HepG2 (cell line): ENCODE measurements around the gene CCNL1. TPM values are rescaled to one million over a fixed set of nuclear protein-coding genes. Genes with fewer than 3 reads are reported as not detected.

ENCODE experiments used
- ATAC-seq: fragments of 200-7000 bp; cut with Tn5 transposase; 3 replicates; pipeline ENCODE4 v1.9.1; 2020; ENCODE audit warnings: mild to moderate bottlenecking, moderate library complexity
- BruUV-seq: library from RNA; stranded (reverse); fragments of 400-500 nt; replicated peaks from 2 replicates; lab custom pipeline; 2021; lab: Mats Ljungman, UMichigan
- CTCF ChIA-PET: fragments of 300-600 bp; formaldehyde crosslinking; extraction: SDS; loops from one replicate; lab custom pipeline; 2021; ENCODE audit warnings: low total read pairs, inconsistent platforms, low intra/inter-chr PET ratio; lab: Yijun Ruan, JAX
- POLR2A ChIA-PET: fragments of 350-600 bp; sonication (Branson Sonifier 250); formaldehyde crosslinking; loops from one replicate; lab custom pipeline; 2020; ENCODE audit warnings: antibody characterized with exemption, inconsistent platforms; lab: Yijun Ruan, JAX
- DNase-seq: peaks from one replicate; pipeline ENCODE4 v3.0.0-alpha.2; 2015; ENCODE audit warnings: low spot score
- FAIRE-seq: peaks from 3 replicates; lab custom pipeline; 2011; peaks lifted over from hg19 to GRCh38; lab: Jason Lieb, UNC
- H2AFZ ChIP-seq: one replicate; pipeline ENCODE4 v1.6.1; 2011; ENCODE audit warnings: low read length, inconsistent platforms
- H3K27ac ChIP-seq: fragments of 300-600 bp; 3 replicates; pipeline ENCODE4 v1.8.0; 2011; ENCODE audit warnings: mixed run types, mild to moderate bottlenecking, mixed read lengths, low read length, inconsistent platforms; ENCODE audit not compliant: insufficient read depth; ENCODE audit errors: extremely low read length
- H3K27me3 ChIP-seq, 2 experiments: fragments of 200-600 bp in 1 of 2; 2 replicates in 1 of 2; 3 replicates in 1 of 2; pipeline versions ENCODE4 v1.6.0 to v1.8.0; 2011; ENCODE audit warnings: low read length in 2 of 2, mild to moderate bottlenecking in 2 of 2, moderate library complexity in 2 of 2, inconsistent platforms in 1 of 2; ENCODE audit not compliant: insufficient read depth in 2 of 2, control insufficient read depth in 1 of 2
- H3K36me3 ChIP-seq, 2 experiments: fragments of 200-600 bp in 1 of 2; replicated peaks in 1 of 2; 2 replicates in 1 of 2; 3 replicates in 1 of 2; pipeline versions ENCODE4 v1.5.1 to v1.8.0; 2011; ENCODE audit warnings: low read length in 2 of 2, inconsistent platforms in 1 of 2; ENCODE audit not compliant: insufficient read depth in 2 of 2, control insufficient read depth in 1 of 2
- H3K4me1 ChIP-seq: 2 replicates; pipeline ENCODE4 v1.5.1; 2012; ENCODE audit warnings: low read length, inconsistent platforms; ENCODE audit not compliant: insufficient read depth
- H3K4me2 ChIP-seq: 2 replicates; pipeline ENCODE4 v1.6.0; 2011; ENCODE audit warnings: low read depth, low read length, inconsistent platforms
- H3K4me3 ChIP-seq, 3 experiments: fragments of 200-600 bp in 1 of 3; sonication (generic), shearing (Covaris generic) in 1 of 3; replicated peaks in 1 of 3; 2 replicates each; pipeline ENCODE4 v1.5.1; 2011 to 2016; ENCODE audit warnings: low read length in 3 of 3, inconsistent platforms in 2 of 3, low read depth in 2 of 3, mild to moderate bottlenecking in 2 of 3, control low read depth in 1 of 3, mixed read lengths in 1 of 3; ENCODE audit not compliant: insufficient read depth in 1 of 3
- H3K79me2 ChIP-seq: one replicate; pipeline ENCODE4 v1.6.1; 2011; ENCODE audit warnings: low read length, inconsistent platforms; ENCODE audit not compliant: insufficient read depth
- H3K9ac ChIP-seq: 2 replicates; pipeline ENCODE4 v1.6.0; 2011; ENCODE audit warnings: mild to moderate bottlenecking, low read depth, low read length, inconsistent platforms; ENCODE audit not compliant: insufficient read depth
- H3K9me3 ChIP-seq: 2 replicates; pipeline ENCODE4 v1.5.1; 2012; ENCODE audit warnings: mild to moderate bottlenecking, low read length
- H4K20me1 ChIP-seq: 2 replicates; pipeline ENCODE4 v1.6.0; 2011; ENCODE audit warnings: inconsistent platforms, mild to moderate bottlenecking, low read length, moderate library complexity; ENCODE audit not compliant: insufficient read depth
- ELF1 ChIP-seq: sonication (generic); formaldehyde crosslinking; IDR thresholded peaks from 2 replicates; pipeline ENCODE4 v1.4.0; 2020; ENCODE audit warnings: missing genetic modification reagents
- HCFC1 ChIP-seq: fragments of 150-350 bp; IDR thresholded peaks from 2 replicates; pipeline ENCODE4 v1.6.1; 2014; ENCODE audit warnings: low read depth, low read length
- NCOA5 ChIP-seq: sonication (generic); formaldehyde crosslinking; IDR thresholded peaks from 2 replicates; pipeline ENCODE4 v1.4.0; 2020; ENCODE audit warnings: missing genetic modification reagents
- NFIC ChIP-seq: IDR thresholded peaks from 2 replicates; pipeline ENCODE4 v1.6.1; 2012; ENCODE audit warnings: mild to moderate bottlenecking, low read length, inconsistent platforms
- TEAD2 ChIP-seq: sonication (generic); formaldehyde crosslinking; IDR thresholded peaks from 2 replicates; pipeline ENCODE4 v1.9.0; 2021; ENCODE audit warnings: missing genetic modification reagents
- ZFP41 ChIP-seq: sonication (generic); formaldehyde crosslinking; IDR thresholded peaks from 2 replicates; pipeline ENCODE4 v1.4.0; 2020; ENCODE audit warnings: mild to moderate bottlenecking, missing genetic modification reagents, borderline replicate concordance
- ZMAT3 ChIP-seq: sonication (generic); formaldehyde crosslinking; conservative IDR thresholded peaks from 2 replicates; pipeline ENCODE4 v1.7.0; 2021; ENCODE audit warnings: missing genetic modification reagents
- ZNF180 ChIP-seq: sonication (generic); formaldehyde crosslinking; IDR thresholded peaks from 2 replicates; pipeline ENCODE4 v1.4.0; 2020; ENCODE audit warnings: low read depth, missing genetic modification reagents, borderline replicate concordance
- ZNF660 ChIP-seq: sonication (generic); formaldehyde crosslinking; IDR thresholded peaks from 2 replicates; pipeline ENCODE4 v1.5.1; 2020; ENCODE audit warnings: mild to moderate bottlenecking, low read depth, missing genetic modification reagents, borderline replicate concordance
- ZNF782 ChIP-seq: sonication (generic); formaldehyde crosslinking; IDR thresholded peaks from 2 replicates; pipeline ENCODE4 v1.4.0; 2020; ENCODE audit warnings: missing genetic modification reagents, mild to moderate bottlenecking, borderline replicate concordance
- ZSCAN30 ChIP-seq: sonication (generic); formaldehyde crosslinking; IDR thresholded peaks from 2 replicates; pipeline ENCODE4 v1.5.0; 2020; ENCODE audit warnings: mild to moderate bottlenecking, missing genetic modification reagents
- WGBS: methylation state at CpG from one replicate; pipeline ENCODE4 v1.1.6; 2017; ENCODE audit warnings: low lambda C conversion rate; 5-methylcytosine and 5-hydroxymethylcytosine counted together
- in situ Hi-C: cut with HindIII; loops from 2 replicates; pipeline ENCODE4 v1.10.0; 2017; ENCODE audit warnings: low pct_unique_long_range_greater_than_20kb; ENCODE audit not compliant: extremely low pct_ligation_motif_present
- intact Hi-C: fragments of 100-400 bp; cut with micrococcal nuclease; formaldehyde crosslinking; loops from one replicate; pipeline ENCODE4 v1.10.0; 2022; ENCODE audit not compliant: unreplicated experiment
- polyA plus RNA-seq, 8 experiments: library from polyadenylated mRNA; depleted of rRNA in 3 of 8; stranded (reverse) in 7 of 8; unstranded in 1 of 8; fragments of >200 nt; fragmentation: Illumina TruSeq in 4 of 8; extraction: Trizol in 4 of 8; gene quantifications; 2 replicates each; pipeline versions ENCODE4 v1.2.1 to v1.2.3, GENCODE V29; 2011 to 2016; ENCODE audit warnings: low read depth in 4 of 8, missing spikeins in 1 of 8, mixed read lengths in 1 of 8; ENCODE audit not compliant: insufficient read depth in 1 of 8
- total RNA-seq, 5 experiments: library from RNA; depleted of rRNA; stranded (reverse); fragments of >200 nt; fragmentation: Illumina TruSeq; extraction: Trizol; gene quantifications; 2 replicates each; pipeline ENCODE4 v1.2.3, GENCODE V29; 2016; ENCODE audit warnings: low read depth in 1 of 5
- TF ChIP-seq, protein P1 (sequence below): sonication (generic); formaldehyde crosslinking; IDR thresholded peaks from 2 replicates; pipeline ENCODE4 v1.4.0; 2020; ENCODE audit warnings: missing genetic modification reagents
- TF ChIP-seq, protein P2 (sequence below): sonication (generic); formaldehyde crosslinking; IDR thresholded peaks from 2 replicates; pipeline ENCODE4 v1.5.0; 2020; ENCODE audit warnings: mild to moderate bottlenecking, missing genetic modification reagents

The CCNL1 gene
- total and polyA plus RNA-seq, 2 of the 13 experiments (the other 11 are each of a cell fraction or from before 2014, with no cell fraction given), result 151 to 303 TPM

- BruUV-seq, result no TSS peak
- 90% methylated on average over 4 of the region's 4 CpGs for WGBS
- no peak for FAIRE-seq
- no peaks in the 10 kb centered on the region for H3K9me3 ChIP-seq
- no peaks in the 10 kb centered on the region for H4K20me1 ChIP-seq
- no peak overlapping the region for H3K27ac ChIP-seq
- H3K4me3 ChIP-seq, result no peak overlapping the region
- H3K4me2 ChIP-seq, result no peak overlapping the region
- intact Hi-C loops, result no loop called here
- no peak for DNase-seq
- H3K36me3 ChIP-seq, result no peaks in the 10 kb centered on the region
- ChIA-PET POLR2A (interaction anchor here (14.4 kb wide), 1 partner anchor 25 kb away, joined by 166 read pairs; no protein-coding TSS in a partner anchor), CTCF (no interaction called here)
- TF ChIP-seq ZNF180 (no peak), HCFC1 (no peak), ZNF782 (CRISPR knock-in tag) (no peak), ZMAT3 (CRISPR knock-in tag) (no peak), NCOA5 (CRISPR knock-in tag) (no peak), ZNF660 (CRISPR knock-in tag) (no peak), ZFP41 (CRISPR knock-in tag) (no peak), NFIC (no peak), ELF1 (CRISPR knock-in tag) (no peak), TEAD2 (CRISPR knock-in tag) (no peak), ZSCAN30 (CRISPR knock-in tag) (no peak)
- TF ChIP-seq, protein P1, sequence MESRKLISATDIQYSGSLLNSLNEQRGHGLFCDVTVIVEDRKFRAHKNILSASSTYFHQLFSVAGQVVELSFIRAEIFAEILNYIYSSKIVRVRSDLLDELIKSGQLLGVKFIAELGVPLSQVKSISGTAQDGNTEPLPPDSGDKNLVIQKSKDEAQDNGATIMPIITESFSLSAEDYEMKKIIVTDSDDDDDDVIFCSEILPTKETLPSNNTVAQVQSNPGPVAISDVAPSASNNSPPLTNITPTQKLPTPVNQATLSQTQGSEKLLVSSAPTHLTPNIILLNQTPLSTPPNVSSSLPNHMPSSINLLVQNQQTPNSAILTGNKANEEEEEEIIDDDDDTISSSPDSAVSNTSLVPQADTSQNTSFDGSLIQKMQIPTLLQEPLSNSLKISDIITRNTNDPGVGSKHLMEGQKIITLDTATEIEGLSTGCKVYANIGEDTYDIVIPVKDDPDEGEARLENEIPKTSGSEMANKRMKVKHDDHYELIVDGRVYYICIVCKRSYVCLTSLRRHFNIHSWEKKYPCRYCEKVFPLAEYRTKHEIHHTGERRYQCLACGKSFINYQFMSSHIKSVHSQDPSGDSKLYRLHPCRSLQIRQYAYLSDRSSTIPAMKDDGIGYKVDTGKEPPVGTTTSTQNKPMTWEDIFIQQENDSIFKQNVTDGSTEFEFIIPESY (CRISPR knock-in tag), result no peak
- TF ChIP-seq, protein P2, sequence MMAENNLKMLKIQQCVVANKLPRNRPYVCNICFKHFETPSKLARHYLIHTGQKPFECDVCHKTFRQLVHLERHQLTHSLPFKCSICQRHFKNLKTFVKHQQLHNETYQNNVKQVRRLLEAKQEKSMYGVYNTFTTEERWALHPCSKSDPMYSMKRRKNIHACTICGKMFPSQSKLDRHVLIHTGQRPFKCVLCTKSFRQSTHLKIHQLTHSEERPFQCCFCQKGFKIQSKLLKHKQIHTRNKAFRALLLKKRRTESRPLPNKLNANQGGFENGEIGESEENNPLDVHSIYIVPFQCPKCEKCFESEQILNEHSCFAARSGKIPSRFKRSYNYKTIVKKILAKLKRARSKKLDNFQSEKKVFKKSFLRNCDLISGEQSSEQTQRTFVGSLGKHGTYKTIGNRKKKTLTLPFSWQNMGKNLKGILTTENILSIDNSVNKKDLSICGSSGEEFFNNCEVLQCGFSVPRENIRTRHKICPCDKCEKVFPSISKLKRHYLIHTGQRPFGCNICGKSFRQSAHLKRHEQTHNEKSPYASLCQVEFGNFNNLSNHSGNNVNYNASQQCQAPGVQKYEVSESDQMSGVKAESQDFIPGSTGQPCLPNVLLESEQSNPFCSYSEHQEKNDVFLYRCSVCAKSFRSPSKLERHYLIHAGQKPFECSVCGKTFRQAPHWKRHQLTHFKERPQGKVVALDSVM (CRISPR knock-in tag), result no peak
- H3K9ac ChIP-seq, result no peak overlapping the region
- H3K4me1 ChIP-seq, result peaks cover 50% of the 10 kb centered on the region
- in situ Hi-C loops, result no loop called here
- no peak for ATAC-seq
- H2AFZ ChIP-seq, result no peak overlapping the region
- H3K79me2 ChIP-seq, result no peaks in the 10 kb centered on the region
- no peaks in the 10 kb centered on the region for H3K27me3 ChIP-seq
Measured at GRCh38 chr3:157112536-157112935, 47.4 kb downstream of the CCNL1 start.
